Measurements from ENCODE around the gene MAML3. TPM values are rescaled to one million over a fixed set of nuclear protein-coding genes. Genes with fewer than 3 reads are reported as not detected.

The MAML3 gene
- total and polyA plus RNA-seq, 2 experiments from 2014 or later = 1.7 to 6.5 TPM

- Histone ChIP-seq H3K9me2 (ENCODE audit: insufficient read depth) (no peaks in the 10 kb centered on the region), H3K4me3 (no peak overlapping the region), H3K79me2 (replicated peaks; ENCODE audit: insufficient read depth) (no peaks in the 10 kb centered on the region), H4K20me1 (replicated peaks; ENCODE audit: insufficient read depth) (no peaks in the 10 kb centered on the region), H3K27me3 (ENCODE audit: insufficient read depth) (peaks cover 33% of the 10 kb centered on the region), H3K27ac (ENCODE audit: low read depth) (no peak overlapping the region), H3K4me2 (no peak overlapping the region), H3F3A (replicated peaks; ENCODE audit: low read depth) (no peaks in the 10 kb centered on the region), H3K36me3 (ENCODE audit: insufficient read depth) (no peaks in the 10 kb centered on the region), H3K4me1 (ENCODE audit: insufficient read depth) (peaks cover 32% of the 10 kb centered on the region), H2AFZ (no peak overlapping the region)
- DNase-seq (ENCODE audit: low spot score) (no peak), ATAC-seq (no peak)
- Mint-ChIP-seq H3K36me3 (ENCODE audit: low read depth) (no peaks in the 10 kb centered on the region), H3K4me1 (peaks cover 27% of the 10 kb centered on the region), H3K27ac (no peak overlapping the region), H3K4me3 (no peak overlapping the region), H3K27me3 (ENCODE audit: insufficient read depth, low read depth, poor library complexity) (peaks cover 38% of the 10 kb centered on the region), H3K9me3 (no peaks in the 10 kb centered on the region)
- TF ChIP-seq EZH2phosphoT487 (IDR thresholded peaks at IDR 0.05; ENCODE audit: unreplicated experiment) (no peak), NANOG (IDR thresholded peaks at IDR 0.05; ENCODE audit: borderline replicate concordance) (no peak), ZNF114 (CRISPR knock-in tag; IDR thresholded peaks at IDR 0.05) (no peak), ZNF331 (CRISPR knock-in tag; IDR thresholded peaks at IDR 0.05; ENCODE audit: low read depth) (no peak), STAT1 (IDR thresholded peaks at IDR 0.05; ENCODE audit: unreplicated experiment) (no peak), CREB1 (CRISPR knock-in tag; IDR thresholded peaks at IDR 0.05; ENCODE audit: low read depth) (no peak), JUNB (IDR thresholded peaks at IDR 0.05; ENCODE audit: unreplicated experiment) (no peak), POLR2AphosphoS5 (IDR thresholded peaks at IDR 0.05; ENCODE audit: low read depth) (no peak), CTCF (conservative IDR thresholded peaks at IDR 0.05; ENCODE audit: low read depth in 2 of 2) (no peak), ETS1 (IDR thresholded peaks at IDR 0.05) (no peak), EZH2 (IDR thresholded peaks at IDR 0.05; ENCODE audit: low read depth, unreplicated experiment) (no peak), REST (IDR thresholded peaks at IDR 0.05; ENCODE audit: unreplicated experiment) (no peak)
- TF ChIP-seq, protein P1, sequence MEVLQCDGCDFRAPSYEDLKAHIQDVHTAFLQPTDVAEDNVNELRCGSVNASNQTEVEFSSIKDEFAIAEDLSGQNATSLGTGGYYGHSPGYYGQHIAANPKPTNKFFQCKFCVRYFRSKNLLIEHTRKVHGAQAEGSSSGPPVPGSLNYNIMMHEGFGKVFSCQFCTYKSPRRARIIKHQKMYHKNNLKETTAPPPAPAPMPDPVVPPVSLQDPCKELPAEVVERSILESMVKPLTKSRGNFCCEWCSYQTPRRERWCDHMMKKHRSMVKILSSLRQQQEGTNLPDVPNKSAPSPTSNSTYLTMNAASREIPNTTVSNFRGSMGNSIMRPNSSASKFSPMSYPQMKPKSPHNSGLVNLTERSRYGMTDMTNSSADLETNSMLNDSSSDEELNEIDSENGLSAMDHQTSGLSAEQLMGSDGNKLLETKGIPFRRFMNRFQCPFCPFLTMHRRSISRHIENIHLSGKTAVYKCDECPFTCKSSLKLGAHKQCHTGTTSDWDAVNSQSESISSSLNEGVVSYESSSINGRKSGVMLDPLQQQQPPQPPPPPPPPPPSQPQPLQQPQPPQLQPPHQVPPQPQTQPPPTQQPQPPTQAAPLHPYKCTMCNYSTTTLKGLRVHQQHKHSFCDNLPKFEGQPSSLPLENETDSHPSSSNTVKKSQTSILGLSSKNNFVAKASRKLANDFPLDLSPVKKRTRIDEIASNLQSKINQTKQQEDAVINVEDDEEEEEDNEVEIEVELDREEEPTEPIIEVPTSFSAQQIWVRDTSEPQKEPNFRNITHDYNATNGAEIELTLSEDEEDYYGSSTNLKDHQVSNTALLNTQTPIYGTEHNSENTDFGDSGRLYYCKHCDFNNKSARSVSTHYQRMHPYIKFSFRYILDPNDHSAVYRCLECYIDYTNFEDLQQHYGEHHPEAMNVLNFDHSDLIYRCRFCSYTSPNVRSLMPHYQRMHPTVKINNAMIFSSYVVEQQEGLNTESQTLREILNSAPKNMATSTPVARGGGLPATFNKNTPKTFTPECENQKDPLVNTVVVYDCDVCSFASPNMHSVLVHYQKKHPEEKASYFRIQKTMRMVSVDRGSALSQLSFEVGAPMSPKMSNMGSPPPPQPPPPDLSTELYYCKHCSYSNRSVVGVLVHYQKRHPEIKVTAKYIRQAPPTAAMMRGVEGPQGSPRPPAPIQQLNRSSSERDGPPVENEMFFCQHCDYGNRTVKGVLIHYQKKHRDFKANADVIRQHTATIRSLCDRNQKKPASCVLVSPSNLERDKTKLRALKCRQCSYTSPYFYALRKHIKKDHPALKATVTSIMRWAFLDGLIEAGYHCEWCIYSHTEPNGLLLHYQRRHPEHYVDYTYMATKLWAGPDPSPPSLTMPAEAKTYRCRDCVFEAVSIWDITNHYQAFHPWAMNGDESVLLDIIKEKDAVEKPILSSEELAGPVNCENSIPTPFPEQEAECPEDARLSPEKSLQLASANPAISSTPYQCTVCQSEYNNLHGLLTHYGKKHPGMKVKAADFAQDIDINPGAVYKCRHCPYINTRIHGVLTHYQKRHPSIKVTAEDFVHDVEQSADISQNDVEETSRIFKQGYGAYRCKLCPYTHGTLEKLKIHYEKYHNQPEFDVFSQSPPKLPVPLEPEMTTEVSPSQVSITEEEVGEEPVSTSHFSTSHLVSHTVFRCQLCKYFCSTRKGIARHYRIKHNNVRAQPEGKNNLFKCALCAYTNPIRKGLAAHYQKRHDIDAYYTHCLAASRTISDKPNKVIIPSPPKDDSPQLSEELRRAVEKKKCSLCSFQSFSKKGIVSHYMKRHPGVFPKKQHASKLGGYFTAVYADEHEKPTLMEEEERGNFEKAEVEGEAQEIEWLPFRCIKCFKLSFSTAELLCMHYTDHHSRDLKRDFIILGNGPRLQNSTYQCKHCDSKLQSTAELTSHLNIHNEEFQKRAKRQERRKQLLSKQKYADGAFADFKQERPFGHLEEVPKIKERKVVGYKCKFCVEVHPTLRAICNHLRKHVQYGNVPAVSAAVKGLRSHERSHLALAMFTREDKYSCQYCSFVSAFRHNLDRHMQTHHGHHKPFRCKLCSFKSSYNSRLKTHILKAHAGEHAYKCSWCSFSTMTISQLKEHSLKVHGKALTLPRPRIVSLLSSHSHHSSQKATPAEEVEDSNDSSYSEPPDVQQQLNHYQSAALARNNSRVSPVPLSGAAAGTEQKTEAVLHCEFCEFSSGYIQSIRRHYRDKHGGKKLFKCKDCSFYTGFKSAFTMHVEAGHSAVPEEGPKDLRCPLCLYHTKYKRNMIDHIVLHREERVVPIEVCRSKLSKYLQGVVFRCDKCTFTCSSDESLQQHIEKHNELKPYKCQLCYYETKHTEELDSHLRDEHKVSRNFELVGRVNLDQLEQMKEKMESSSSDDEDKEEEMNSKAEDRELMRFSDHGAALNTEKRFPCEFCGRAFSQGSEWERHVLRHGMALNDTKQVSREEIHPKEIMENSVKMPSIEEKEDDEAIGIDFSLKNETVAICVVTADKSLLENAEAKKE (CRISPR knock-in tag; IDR thresholded peaks at IDR 0.05) = no peak
Measured at GRCh38 chr4:139732991-139733570, 420.9 kb downstream of the MAML3 start.
